ENCODE results near the gene EVA1A.
"Not testable (repeated sequence)": the region's sequence is repeated elsewhere in the genome, so short reads cannot be mapped to it uniquely, and the experiment has no call there.

Gene EVA1A

DNA sequence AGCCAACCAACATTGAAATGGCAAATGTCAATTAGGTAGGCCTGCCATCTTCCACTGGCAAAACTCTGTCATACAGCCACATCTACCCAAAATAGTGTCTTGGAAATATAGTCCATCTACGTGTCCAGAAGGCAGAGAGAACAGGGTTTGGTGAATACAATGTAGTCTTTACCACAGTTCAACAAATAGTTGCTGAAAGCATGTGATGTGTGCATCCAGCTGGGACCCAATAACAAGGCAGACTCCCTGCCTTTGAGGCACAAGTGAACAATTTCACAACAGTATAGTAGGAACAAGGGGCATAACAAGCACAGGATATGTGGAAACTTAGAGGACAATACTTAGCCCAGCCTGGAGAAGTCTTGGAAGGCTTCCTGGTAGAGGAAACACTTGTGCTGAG lies 72.6 kb downstream of the EVA1A start:
- no peak for DNase-seq

DNA sequence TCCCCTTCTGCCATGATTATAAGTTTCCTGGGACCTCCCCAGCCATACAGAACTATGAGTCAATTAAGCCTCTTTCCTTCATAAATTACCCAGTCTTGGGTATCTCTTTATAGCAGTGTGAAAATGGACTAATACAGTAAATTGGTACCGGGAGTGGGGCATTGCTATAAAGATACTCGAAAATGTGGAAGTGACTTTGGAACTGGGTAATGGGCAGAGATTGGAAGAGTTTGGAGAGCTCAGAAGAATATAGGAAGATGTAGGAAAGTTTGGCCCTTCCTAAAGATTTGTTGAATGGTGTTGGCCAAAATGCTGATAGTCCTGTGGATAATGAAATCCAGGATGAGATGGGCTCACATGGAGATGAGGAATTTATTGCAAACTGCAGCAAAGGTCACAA lies 74.0 kb downstream of the EVA1A start:
- DNase-seq: not testable (repeated sequence)

DNA sequence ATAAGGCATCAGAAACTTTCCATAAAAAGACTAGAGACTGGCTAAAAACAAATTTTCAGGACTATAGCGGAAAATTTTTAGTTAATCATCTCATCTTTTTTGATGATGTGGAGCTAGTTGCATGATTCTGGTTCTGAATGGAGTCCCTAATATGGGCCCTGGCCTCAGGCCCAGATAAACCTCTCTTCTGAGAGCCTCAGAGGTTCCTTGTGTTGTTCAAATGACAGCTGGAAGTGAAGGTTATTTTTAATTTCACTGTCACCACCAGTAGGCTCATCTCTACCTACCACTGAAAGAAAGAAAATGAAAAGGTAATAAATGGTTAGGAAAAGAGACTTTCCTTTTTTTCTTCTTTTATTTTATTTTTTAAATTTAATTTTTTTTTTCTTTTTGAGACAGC lies 75.9 kb downstream of the EVA1A start:
- no peak for DNase-seq

DNA sequence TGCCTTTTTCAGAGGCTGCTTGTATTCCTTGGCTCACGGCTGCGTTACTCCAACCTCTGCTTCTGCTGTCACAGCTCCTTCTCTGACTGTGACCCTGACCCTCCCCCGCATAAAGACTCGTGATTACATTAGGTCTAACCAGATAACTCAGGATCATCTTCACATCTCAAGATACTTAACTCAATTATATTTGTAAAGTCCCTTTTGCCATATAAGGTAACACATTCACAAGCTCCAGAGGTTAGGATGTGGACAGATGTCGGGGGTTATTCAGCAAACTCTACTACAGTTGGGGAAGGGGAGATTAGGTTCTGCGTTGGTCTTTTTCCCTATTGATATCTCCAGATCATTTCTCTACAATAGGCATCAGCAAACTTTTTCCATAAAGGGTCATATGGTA lies 76.9 kb downstream of the EVA1A start:
- DNase-seq: no peak

DNA sequence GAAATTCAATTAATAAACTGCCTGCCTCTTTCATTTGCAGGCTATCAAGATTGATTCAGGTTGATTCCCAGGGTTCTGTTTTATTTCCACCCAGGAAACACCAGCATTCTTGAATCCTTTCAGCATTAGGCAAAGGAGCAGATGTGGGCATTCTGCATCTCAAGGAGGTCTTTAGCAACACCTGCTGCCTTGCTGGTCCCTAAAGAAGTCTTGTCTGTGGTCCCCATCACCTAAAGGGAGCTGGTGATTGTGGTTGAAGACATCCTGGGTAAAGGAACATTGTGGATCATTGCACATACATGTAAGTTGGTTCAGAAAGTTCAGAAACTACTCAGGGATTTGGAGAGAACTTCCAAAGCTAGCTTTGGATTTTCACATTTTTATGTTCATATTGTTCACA lies 78.3 kb downstream of the EVA1A start:
- DNase-seq: no peak

DNA sequence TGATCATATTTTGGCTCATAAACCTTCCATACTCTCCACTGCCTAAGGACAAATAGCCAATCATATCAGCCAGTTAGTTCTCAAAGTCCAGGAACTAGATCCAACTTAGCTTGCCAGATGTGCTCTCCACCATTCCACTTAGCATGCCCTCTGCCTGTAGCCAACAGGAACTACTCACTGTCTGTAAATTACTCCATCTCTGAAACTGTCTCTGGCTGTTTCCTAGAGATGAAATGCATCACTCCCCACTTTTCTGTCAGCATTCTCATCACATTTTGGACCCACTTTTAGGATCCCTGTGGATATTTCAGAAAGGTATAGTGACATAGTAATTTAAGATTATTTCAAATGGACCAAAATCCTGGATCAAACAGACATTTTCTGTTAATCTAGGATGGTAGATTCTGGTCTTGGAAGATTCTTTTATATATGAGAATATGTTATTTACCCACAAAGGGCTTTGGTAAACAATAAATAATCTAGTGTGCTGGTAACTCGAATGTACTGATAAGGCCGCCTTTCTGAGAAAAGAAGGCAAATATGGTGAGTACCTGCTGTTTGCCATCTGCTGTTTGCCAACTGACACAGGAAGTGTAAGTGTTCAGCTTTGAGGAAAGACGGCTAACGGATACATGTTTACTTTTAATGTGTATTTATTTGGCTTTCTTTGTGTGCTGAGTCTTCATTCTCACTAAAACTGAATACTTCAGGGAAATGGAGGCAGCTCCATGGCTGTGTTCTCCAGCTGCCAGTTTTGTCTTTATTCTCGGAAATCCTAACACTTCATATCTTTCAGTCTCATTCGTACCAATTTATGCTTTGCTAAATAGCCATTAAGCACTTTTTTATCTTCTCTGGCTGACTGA lies 79.5 kb downstream of the EVA1A start:
- DNase-seq: no peak

DNA sequence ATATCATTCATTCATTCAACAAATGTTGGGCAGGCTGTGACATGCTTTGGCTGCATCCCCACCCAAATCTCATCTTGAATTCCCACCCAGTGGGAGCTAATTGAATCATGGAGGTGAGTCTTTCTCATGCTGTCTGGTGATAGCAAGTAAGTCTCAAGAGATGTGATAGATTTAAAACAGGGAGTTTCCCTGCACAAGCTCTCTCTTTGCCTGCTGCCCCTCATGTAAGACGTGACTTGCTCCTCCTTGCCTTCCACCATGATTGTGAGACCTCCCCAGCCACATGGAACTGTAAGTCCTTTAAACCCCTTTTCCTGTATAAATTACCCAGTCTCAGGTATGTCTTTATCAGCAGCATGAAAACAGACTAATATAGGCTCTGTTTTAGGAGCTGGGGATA lies 83.0 kb downstream of the EVA1A start:
- DNase-seq: not testable (repeated sequence)

DNA sequence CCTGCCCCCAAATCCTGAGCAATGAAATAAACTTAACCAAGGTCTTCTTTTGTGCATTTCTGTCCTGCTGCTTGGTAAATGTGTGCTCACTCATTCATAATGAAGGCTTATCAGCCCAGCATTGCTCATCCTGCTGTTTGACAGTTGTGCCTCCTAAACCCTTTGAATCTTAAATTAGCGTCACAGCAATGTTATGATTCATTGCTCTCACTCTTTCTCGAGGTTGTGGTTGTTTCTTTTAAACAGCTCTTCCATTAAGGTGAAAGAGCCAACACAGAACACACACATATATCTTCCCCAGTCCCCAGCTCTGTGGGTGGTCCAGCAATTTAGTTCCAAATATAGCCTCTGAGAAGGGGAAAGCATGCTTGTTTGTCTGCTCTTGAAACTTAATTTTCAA lies 84.0 kb downstream of the EVA1A start:
- no peak for DNase-seq

DNA sequence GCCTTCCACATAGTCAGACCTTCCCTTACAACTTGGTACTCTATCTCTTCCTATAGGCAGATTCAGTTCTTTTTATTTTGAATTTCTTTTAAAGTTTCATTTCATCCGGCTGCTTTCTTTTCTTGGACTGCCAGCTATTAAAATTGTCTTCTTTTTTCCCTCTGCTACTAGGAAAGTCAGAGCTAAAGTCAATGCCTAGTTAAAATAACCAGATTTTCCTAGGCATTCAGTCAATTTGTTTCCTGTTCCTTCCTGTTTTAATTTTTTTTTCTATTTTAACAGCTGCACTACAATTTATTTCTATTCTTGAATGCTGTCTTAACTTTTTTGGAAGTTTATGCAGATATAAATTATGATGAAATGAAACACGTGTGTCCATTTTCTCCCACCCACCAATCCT lies 84.8 kb downstream of the EVA1A start:
- DNase-seq: no peak

DNA sequence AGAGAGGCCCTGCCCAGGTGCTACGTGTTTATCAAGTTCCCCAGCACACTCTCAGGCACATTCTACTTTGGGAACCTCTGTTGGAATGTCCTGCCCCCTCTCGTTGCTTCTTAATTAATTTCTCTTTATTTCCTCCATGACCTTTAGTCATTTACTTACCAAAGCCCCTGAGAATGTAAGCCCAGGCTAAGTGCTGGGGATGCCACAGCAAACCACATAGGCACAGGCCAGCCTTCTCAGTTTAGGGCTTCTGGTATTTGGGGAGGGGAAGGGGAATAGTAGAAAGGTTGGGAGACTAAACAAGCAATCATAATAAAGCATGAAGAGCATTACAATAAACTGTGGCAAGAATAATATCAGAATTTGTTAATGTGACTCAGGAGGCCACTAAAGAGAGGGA lies 85.7 kb downstream of the EVA1A start:
- no peak for DNase-seq

DNA sequence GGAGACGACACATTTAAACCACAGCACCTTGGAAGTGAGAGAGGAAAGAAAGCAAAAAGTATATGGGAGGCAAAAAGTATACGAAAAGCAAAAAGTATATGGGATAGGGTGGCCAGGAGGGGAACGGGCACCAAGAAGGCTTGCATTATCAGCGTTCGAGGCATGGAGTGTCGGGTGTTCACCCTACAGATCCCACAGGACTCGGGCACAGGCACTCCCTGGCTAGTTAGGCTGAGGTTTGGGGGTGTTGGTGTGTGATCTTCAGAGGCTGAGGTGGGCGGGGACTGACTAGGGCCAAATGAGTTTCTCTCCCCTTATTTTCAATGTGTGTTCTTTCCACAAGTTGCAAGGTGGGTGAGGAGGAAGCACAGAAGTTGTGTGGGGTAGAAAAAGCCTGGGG lies 86.6 kb downstream of the EVA1A start:
- no peak for DNase-seq

DNA sequence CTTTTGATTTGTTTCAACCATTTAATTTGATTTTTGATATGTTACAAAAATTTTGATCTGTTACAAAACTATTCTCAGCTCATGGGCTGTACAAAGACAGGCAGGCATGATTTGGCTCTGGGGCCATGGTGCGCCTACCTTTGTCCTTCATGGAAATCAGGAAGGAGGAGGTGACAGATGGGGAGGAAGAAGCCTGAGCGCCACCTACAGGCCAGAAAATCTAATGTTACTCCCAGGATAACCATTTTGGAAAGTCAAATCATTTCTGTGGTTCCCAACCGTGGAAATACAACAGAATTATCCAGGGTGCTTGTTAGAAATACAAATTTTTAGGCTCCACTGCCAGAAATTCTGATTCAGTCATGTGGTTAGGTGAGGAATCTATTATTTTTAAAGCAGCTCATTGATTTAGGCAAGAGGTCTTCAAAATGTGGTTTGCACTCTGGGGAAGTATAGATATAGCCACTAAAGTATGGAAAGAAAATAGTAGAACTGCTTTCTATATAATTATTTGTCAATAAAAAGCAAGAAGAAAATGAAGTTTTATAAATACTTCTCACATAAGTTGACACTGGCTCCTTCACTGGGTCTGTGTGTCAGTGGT lies 93.9 kb downstream of the EVA1A start:
- DNase-seq: no peak

DNA sequence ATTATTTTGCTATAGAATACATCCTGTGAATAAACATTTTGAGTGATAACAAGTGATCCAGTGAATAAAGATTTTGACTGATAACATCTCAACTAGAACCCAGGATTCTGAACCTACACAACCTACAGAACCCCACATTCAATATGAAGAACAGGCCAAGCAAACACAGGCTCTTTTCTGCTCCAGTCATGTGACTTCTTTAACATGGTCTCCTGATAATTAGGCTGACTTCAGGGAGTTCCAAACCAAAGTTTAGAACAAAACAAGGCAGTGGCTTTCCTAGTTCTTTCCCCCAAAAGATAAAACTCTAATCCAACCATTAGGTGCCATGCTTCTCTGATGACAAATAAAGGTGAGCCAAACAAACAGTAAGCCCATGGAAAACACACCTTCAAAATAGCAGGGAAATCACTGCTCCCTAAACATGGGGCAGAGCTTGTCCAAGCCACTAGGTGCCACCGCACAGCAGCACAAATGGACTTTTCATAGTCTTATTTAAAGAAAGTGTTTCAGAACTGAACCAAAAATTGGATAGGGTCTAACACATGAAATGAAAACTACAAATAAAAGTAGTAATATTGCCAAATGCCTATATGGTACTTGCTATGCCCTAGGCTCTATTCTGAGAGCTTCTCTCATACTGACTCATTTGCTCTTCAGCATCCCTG lies 95.3 kb downstream of the EVA1A start:
- DNase-seq: no peak

DNA sequence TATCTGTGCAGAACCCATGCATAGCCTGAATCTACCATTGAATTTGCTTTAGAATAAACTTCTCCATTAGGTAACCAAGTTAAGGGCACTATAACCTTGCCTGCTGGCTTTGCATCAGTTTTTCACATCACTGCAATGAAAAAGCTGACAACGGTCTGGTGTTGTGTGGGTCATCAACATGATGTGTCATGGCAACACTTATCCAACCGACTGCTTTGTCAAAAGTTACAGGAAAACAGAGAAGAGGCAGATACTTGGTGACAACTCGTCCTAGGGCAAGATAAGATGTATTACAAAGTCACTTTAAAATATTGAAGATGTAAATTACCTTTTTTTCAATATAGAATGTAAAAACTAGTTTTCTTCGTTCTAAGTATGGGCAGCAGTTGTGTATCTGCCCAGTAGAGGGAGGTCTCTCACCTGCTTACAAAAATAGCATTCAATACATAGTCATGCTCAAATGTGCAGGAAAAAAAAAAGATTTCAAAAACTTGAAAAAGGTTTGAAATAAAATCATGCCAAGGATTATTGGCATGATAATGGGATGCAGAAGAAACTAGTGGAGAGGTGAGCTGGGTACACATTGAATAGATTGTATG lies 96.3 kb downstream of the EVA1A start:
- DNase-seq: no peak

DNA sequence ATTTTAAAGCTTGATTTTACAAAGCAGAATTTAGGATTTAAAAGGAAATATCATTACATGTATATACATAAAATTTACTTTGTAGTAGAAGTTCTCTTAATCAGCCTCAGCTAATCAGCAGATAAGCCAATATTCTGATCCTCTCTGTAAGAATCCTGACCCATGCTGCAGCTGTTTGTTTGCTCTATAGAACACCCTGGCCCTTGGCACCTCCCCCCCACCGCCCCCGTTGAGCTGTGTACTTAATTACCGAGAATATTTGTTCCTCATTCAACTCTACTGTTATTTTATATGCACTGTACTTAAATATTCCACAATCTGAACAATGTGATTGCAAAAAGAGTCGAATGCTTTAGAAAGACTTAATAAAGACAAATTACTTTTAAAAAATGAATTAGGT lies 98.0 kb downstream of the EVA1A start:
- no peak for DNase-seq

DNA sequence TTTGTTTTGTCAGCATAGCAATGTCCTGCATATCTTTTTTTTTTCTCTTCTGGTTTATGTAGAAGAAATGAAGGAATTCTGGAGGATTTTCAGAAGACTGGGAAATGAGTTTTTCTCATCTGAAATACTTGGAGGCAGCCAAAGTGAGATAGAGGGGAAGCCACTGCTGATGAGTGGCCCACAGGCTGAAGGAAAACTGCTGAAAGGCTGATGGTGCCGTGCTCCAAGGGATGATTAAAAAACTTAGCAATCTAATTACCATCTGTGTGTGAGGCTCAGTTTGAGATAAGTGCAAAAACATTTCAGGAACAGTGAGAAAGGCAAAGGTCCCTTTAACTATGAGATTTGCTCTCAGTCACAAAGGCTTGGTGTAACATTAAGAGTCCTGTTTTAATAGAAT lies 98.5 kb downstream of the EVA1A start:
- no peak for DNase-seq

DNA sequence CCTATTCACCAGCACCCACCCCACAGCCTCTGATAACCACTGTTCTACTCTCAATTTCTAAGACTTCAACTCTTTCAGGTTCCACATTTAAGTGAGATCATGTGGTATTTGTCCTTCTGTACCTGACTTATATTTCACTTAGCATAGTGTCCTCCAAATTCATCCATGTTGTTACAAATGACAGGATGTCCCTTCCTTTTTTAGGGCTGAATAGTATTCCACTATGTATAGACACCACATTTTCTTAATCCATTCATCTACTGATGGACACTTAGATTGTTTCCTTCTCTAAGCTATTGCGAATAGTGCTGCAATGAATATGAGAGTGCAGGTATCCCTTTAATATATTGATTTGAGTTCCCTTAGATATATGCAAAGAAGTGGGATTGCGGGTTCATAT lies 100.1 kb downstream of the EVA1A start:
- no peak for DNase-seq

DNA sequence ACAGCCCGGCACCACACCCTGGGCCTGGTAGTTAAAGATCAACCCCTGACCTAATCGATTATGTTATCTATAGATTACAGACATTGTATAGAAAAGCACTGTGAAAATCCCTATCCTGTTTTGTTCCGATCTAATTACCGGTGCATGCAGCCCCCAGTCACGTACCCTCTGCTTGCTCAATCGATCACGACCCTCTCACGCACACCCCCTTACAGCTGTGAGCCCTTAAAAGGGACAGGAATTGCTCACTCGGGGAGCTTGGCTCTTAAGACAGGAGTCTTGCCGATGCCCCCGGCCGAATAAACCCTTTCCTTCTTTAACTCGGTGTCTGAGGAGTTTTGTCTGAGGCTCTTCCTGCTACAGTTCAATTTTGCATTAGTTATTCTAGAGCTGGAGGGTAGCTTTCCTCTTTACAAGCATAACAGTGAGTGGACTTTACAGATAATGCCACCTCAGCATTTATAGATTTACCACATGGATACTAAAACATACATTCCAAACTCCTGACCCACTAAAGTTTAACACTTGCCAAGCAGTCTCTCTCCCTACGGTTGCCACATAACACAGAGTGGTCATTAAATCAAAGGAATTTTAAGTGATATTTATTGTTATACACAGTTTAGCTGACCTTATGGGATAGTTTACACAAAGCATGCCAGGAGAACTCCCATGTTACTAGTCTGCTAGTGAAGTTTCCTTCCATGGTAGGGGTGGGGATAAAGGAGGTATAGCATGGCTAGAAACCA lies 101.0 kb downstream of the EVA1A start:
- no peak for DNase-seq

DNA sequence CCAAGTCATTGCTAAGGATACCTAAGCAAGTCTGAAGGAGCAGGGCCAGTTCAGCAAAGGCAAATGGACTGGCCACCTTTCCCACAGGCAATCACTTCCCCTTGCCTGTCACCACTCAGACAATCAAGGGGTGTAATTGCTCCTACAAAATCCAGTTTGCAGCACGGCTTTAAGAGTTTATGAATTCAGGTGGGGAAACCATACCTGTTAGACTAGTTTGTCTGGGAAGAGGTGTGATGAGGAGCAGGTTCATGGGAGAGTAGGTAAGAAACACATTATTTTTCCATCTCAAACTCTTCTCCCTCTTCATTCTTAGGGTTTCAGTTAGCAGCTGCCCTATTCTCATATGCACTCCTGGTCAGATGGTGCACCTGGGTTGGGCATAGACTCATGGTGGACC lies 102.5 kb downstream of the EVA1A start:
- DNase-seq: no peak

DNA sequence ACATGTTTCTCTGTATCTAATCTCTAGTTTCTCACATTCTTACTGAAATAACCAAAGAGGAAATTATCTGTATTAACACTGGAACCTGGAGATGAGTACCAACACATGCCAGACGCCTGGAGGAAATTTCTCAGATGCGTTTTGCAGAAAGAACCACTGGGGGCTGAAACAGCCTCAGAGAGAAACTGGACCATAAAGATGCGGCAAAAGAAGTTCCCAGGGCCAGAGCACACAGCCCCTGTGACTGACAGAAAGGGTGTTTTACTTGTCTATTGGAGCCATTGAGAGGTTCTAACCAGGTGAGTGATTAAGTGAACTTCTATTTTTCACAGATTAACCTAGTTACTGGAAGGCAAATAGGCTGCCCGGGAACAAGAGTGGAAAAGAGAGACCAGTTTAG lies 103.9 kb downstream of the EVA1A start:
- DNase-seq: no peak

DNA sequence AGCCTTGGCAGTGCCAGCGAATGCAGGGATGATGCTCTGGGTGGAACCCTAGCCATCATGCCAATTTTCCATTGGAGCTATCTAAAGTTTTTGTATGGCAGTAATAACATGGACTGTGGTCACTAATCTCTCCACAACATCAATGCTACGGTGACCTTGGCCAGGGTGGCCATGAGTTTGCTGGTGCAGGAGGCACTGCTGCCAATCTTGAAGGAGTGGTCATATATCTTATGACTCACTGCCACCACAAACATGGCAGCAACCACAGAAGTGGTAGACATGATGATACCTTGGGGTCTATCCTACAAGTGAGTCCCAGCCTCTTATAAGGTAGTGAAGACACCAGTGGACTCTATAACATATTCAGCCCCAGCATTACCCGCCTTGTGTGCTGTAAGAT lies 104.6 kb downstream of the EVA1A start:
- DNase-seq: no peak

DNA sequence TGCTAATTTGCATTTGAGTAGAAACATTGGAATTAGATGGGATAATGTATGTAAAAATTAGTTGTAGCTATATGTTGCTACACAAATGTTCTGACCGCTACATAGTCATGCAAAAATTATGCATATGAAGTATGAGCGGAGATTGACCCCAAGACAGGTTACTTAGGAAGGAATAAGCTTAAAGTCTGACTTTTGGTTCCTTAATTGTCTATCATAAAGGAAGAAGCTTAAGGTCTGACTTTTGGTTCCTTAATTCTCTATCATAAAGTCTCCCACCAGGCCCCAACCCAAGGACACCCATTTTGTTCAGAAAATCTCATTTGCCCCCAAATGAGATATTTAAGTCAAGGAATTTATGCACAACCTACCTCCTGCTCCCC lies 106.5 kb downstream of the EVA1A start:
- no peak for DNase-seq

All from anterior cingulate cortex (tissue), 58 donors.